HEK293 (cell line): ENCODE data around the gene RNF215.

Experiments used
- CTCF ChIA-PET: fragments of 350-600 bp; formaldehyde crosslinking; extraction: SDS; loops from one replicate; lab custom pipeline; 2021; ENCODE audit warnings: antibody characterized with exemption; lab: Yijun Ruan, JAX
- POLR2A ChIA-PET: fragments of 300-600 bp; formaldehyde crosslinking; extraction: SDS; loops from one replicate; lab custom pipeline; 2020; ENCODE audit warnings: antibody characterized with exemption, inconsistent platforms; lab: Yijun Ruan, JAX
- H3K27ac ChIP-seq: fragments of 200-500 bp; sonication (Bioruptor generic); 2 replicates; pipeline ENCODE4 v1.5.1; 2014; ENCODE audit warnings: low read depth, low read length, control low read depth, inconsistent platforms; ENCODE audit errors: extremely low read depth
- H3K36me3 ChIP-seq, 2 experiments: fragments of 200-500 bp in 1 of 2; sonication (Bioruptor generic) in 1 of 2; 1 replicate in 1 of 2; 2 replicates in 1 of 2; pipeline ENCODE4 v1.5.1; 2014 to 2017; ENCODE audit warnings: inconsistent platforms in 2 of 2, low read length in 2 of 2; ENCODE audit not compliant: control insufficient read depth in 2 of 2, insufficient read depth in 1 of 2
- H3K4me1 ChIP-seq: fragments of 200-500 bp; sonication (Bioruptor generic); 2 replicates; pipeline ENCODE4 v1.5.1; 2014; ENCODE audit warnings: mild to moderate bottlenecking, low read length, inconsistent platforms; ENCODE audit not compliant: control insufficient read depth, insufficient read depth
- H3K4me3 ChIP-seq: 2 replicates; pipeline ENCODE4 v1.5.1; 2011; ENCODE audit warnings: low read depth, mild to moderate bottlenecking, control low read depth, low read length, moderate library complexity
- H3K9me3 ChIP-seq: fragments of 200-500 bp; sonication (Bioruptor generic); 2 replicates; pipeline ENCODE4 v1.5.1; 2014; ENCODE audit warnings: low read depth, low read length, inconsistent platforms; ENCODE audit not compliant: control insufficient read depth, insufficient read depth
- ATF2 ChIP-seq: fragments of 450-650 bp; formaldehyde crosslinking; IDR thresholded peaks from 2 replicates; pipeline ENCODE4 v1.5.1; 2016; ENCODE audit warnings: missing biosample characterization, missing genetic modification characterization, low read depth
- HIC1 ChIP-seq: fragments of 450-650 bp; formaldehyde crosslinking; IDR thresholded peaks from 2 replicates; pipeline ENCODE4 v1.5.1; 2016; ENCODE audit warnings: missing biosample characterization, missing genetic modification characterization
- KLF7 ChIP-seq: fragments of 450-650 bp; formaldehyde crosslinking; IDR thresholded peaks from 2 replicates; pipeline ENCODE4 v1.5.1; 2016; ENCODE audit warnings: missing biosample characterization, missing genetic modification characterization, borderline replicate concordance
- ZBTB7A ChIP-seq: fragments of 450-650 bp; formaldehyde crosslinking; IDR thresholded peaks from 2 replicates; pipeline ENCODE4 v1.5.1; 2016; ENCODE audit warnings: low read depth, missing biosample characterization, missing genetic modification characterization
- ZNF114 ChIP-seq: fragments of 450-650 bp; formaldehyde crosslinking; IDR thresholded peaks from 2 replicates; pipeline ENCODE4 v1.5.0; 2017; ENCODE audit warnings: missing biosample characterization, missing genetic modification characterization
- ZNF155 ChIP-seq: fragments of 450-650 bp; formaldehyde crosslinking; IDR thresholded peaks from 2 replicates; pipeline ENCODE4 v1.5.1; 2016; ENCODE audit warnings: missing biosample characterization, missing genetic modification characterization
- ZNF26 ChIP-seq: fragments of 450-650 bp; formaldehyde crosslinking; IDR thresholded peaks from 2 replicates; pipeline ENCODE4 v1.5.1; 2016; ENCODE audit warnings: missing biosample characterization, missing genetic modification characterization
- ZNF341 ChIP-seq: fragments of 450-650 bp; formaldehyde crosslinking; IDR thresholded peaks from 2 replicates; pipeline ENCODE4; 2016; ENCODE audit warnings: low read depth, missing biosample characterization, missing genetic modification characterization
- ZNF354C ChIP-seq: fragments of 450-650 bp; formaldehyde crosslinking; IDR thresholded peaks from 2 replicates; pipeline ENCODE4 v1.5.1; 2016; ENCODE audit warnings: missing biosample characterization, missing genetic modification characterization, low read depth, borderline replicate concordance
- ZNF518A ChIP-seq: fragments of 450-650 bp; formaldehyde crosslinking; conservative IDR thresholded peaks from 2 replicates; pipeline ENCODE4 v1.5.1; 2016; ENCODE audit warnings: low read depth, missing biosample characterization, missing genetic modification characterization
- ZNF747 ChIP-seq: fragments of 450-650 bp; formaldehyde crosslinking; IDR thresholded peaks from 2 replicates; pipeline ENCODE4 v1.5.1; 2016; ENCODE audit warnings: missing biosample characterization, missing genetic modification characterization
- ZNF768 ChIP-seq: fragments of 450-650 bp; formaldehyde crosslinking; IDR thresholded peaks from 2 replicates; pipeline ENCODE4 v1.5.1; 2018; ENCODE audit warnings: missing biosample characterization, mild to moderate bottlenecking, missing genetic modification characterization
- ZNF792 ChIP-seq: fragments of 450-650 bp; formaldehyde crosslinking; IDR thresholded peaks from 2 replicates; pipeline ENCODE4 v1.5.1; 2016; ENCODE audit warnings: missing biosample characterization, missing genetic modification characterization
- ZNF843 ChIP-seq: fragments of 450-650 bp; formaldehyde crosslinking; IDR thresholded peaks from 2 replicates; pipeline ENCODE4 v1.5.1; 2016; ENCODE audit warnings: missing biosample characterization, missing genetic modification characterization
- ZSCAN5A ChIP-seq: fragments of 450-650 bp; formaldehyde crosslinking; IDR thresholded peaks from 2 replicates; pipeline ENCODE4 v1.5.1; 2016; ENCODE audit warnings: missing biosample characterization, missing genetic modification characterization

RNF215 gene

GRCh38 chr22:30416403-30416802, 29.2 kb upstream of the RNF215 start:
- H3K4me1 ChIP-seq = peaks cover 6% of the 10 kb centered on the region
- peaks cover 6 to 86% of the 10 kb centered on the region in 2 experiments; a peak in 2 of 3 replicates for H3K36me3 ChIP-seq
- ChIA-PET CTCF (interaction anchor here (0.6 kb wide), 1 partner anchor 26 kb away, joined by 3 read pairs; no protein-coding TSS in a partner anchor), POLR2A (interaction anchor here (1.0 kb wide), 1 partner anchor 9 kb away, joined by 3 read pairs; the partner anchor contains the start of gene MTFP1)
- no peaks in the 10 kb centered on the region for H3K9me3 ChIP-seq
- no peak overlapping the region for H3K27ac ChIP-seq
- no peak overlapping the region for H3K4me3 ChIP-seq
- TF ChIP-seq ZNF843 (no peak), ATF2 (tag by site-specific recombination) (no peak), ZSCAN5A (no peak), ZNF768 (tag by site-specific recombination) (no peak), ZNF747 (tag by site-specific recombination) (no peak), ZNF341 (no peak), KLF7 (tag by site-specific recombination) (no peak), ZNF114 (tag by site-specific recombination) (no peak), ZNF26 (tag by site-specific recombination) (no peak), ZNF518A (tag by site-specific recombination) (no peak), ZBTB7A (tag by site-specific recombination) (no peak), ZNF354C (tag by site-specific recombination) (no peak), HIC1 (tag by site-specific recombination) (no peak), ZNF792 (tag by site-specific recombination) (no peak), ZNF155 (tag by site-specific recombination) (no peak)
